ENCODE data around the gene NOTUM.

DNA sequence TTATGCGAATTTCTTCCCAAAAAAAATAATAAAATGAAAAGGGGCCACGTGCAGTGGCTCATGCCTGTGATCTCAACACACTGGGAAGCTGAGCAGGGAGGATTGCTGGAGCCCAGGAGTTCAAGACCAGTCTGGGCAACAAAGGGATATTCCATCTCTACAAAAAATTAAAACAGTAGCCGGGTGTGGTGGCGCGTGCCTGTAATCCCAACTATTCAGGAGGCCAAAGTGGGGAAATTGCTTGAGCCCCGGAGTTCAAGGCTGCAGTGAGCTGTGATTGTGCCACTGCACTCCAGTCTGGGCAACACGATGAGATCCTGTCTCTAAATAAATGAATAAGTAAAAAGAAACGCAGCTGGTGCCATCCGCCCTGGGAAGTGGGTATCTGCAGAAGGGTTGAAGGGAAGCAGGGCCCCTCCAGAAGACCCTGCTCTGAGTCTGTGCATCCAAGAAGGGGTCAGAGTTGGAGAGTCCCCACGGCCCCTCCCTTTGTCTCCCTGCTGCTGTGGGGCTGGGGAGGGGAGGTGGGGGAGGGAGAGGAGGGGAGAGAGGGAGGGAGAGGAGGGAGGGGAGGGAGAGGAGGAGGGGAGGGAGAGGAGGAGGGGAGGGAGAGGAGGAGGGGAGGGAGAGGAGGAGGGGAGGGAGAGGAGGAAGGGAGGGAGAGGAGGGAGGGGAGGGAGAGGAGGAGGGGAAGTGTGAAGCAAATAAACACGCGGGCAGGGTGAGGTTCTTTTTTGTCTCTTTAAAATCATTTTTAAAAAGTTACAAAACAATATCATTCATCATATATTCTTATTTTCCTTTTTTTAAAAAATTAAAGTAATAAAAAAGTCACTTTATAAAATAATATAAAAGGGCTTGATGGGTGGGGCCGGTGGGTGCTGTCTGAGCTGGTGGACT lies 9.0 kb downstream of the NOTUM start:
- TF ChIP-seq CTCF (IDR thresholded peaks at IDR 0.05; ENCODE audit: low read depth, low read length, poor library complexity, severe bottlenecking) (no peak), EZH2phosphoT487 (IDR thresholded peaks at IDR 0.05; ENCODE audit: borderline replicate concordance, low read length) (no peak)
